Measurements from ENCODE around the gene SRPK2. TPM values are rescaled to one million over a fixed set of nuclear protein-coding genes. Genes with fewer than 3 reads are reported as not detected.

Gene SRPK2
- total RNA-seq, 1 donor from 2014 or later = 54.8 TPM

Other genes with a start within 250 kb of the SRPK2 start
- gene PUS7, start 133.3 kb upstream of the SRPK2 start, total RNA-seq = 27.0 and 29.5 TPM in 2 replicates
- 28.0 and 28.1 TPM in 2 replicates for gene RINT1, start 143.3 kb upstream of the SRPK2 start, total RNA-seq
- 0.38 and 0.52 TPM in 2 replicates for gene EFCAB10, start 192.6 kb upstream of the SRPK2 start, total RNA-seq

All from astrocyte (in vitro differentiated cells and primary cell).